Tibial nerve (tissue), 4 donors: ENCODE results near the gene SELENOF.

Source experiments
- EP300 ChIP-seq, 2 donors: sonication (generic); formaldehyde crosslinking; IDR thresholded peaks; one replicate each; pipeline ENCODE4 v1.6.1; 2017; ENCODE audit warnings: antibody characterized with exemption in 2 of 2, mild to moderate bottlenecking in 1 of 2
- POLR2A ChIP-seq, 2 donors: fragments of 450-650 bp; IDR thresholded peaks; one replicate each; pipeline ENCODE4 v1.6.1; 2017; ENCODE audit warnings: antibody characterized with exemption in 2 of 2, mild to moderate bottlenecking in 2 of 2, moderate library complexity in 2 of 2
- TF ChIP-seq, protein P1 (sequence below), 5 experiments: fragments of 200-600 bp in 3 of 5; fragments of 450-650 bp in 2 of 5; sonication (generic) in 3 of 5; IDR thresholded peaks; one replicate each; pipeline ENCODE4 v1.5.1; 2016 to 2019; ENCODE audit warnings: antibody characterized with exemption in 5 of 5, mild to moderate bottlenecking in 3 of 5, moderate library complexity in 2 of 5

DNA sequence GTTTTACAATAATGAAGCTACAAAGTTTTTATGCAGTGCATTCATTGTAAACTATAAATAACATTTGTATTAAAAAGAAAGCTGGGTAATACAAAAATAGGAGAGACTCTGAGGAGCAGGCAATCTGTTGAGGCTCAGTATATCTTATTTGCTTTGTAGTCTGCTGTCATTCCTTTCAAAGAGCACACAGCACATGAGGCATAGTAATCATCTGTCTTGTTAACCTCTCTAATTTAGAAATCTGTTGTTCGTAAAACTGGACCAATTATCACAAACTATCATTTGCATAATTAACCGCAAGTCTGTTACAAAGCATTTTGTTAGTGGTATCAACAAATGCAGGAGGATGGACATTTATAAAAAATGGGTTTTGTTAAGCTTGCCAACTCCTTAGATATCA lies 51.0 kb downstream of the SELENOF start:
- TF ChIP-seq, protein P1, sequence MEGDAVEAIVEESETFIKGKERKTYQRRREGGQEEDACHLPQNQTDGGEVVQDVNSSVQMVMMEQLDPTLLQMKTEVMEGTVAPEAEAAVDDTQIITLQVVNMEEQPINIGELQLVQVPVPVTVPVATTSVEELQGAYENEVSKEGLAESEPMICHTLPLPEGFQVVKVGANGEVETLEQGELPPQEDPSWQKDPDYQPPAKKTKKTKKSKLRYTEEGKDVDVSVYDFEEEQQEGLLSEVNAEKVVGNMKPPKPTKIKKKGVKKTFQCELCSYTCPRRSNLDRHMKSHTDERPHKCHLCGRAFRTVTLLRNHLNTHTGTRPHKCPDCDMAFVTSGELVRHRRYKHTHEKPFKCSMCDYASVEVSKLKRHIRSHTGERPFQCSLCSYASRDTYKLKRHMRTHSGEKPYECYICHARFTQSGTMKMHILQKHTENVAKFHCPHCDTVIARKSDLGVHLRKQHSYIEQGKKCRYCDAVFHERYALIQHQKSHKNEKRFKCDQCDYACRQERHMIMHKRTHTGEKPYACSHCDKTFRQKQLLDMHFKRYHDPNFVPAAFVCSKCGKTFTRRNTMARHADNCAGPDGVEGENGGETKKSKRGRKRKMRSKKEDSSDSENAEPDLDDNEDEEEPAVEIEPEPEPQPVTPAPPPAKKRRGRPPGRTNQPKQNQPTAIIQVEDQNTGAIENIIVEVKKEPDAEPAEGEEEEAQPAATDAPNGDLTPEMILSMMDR (IDR thresholded peaks at IDR 0.05): no peak
- no peak for TF ChIP-seq POLR2A (IDR thresholded peaks at IDR 0.05)
- no peak for TF ChIP-seq EP300 (IDR thresholded peaks at IDR 0.05)
